ENCODE results near the gene CD58.
"Not testable (repeated sequence)": the region's sequence is repeated elsewhere in the genome, so short reads cannot be mapped to it uniquely, and the experiment has no call there.

CD58 gene

DNA sequence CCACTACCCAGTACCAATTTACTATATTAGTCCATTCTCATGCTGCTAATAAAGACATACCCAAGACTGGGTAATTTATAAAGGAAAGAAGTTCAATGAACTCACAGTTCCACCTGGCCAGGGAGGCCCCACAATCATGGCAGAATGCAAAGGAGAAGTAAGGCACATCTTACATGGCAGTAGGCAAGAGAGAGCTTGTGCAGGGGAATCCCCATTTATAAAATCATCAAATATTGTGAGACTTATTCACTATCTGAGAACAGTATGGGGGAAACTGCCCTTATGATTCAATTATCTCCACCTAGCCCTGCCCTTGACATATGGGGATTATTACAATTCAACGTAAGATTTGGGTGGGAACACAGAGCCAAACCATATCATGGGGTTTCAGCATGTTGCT is 6.4 kb downstream of the CD58 start:
- no peak for DNase-seq (ENCODE audit: low read depth)
- H3K4me3 ChIP-seq (ENCODE audit: control insufficient read depth, low read depth, low read length), result no peak overlapping the region

DNA sequence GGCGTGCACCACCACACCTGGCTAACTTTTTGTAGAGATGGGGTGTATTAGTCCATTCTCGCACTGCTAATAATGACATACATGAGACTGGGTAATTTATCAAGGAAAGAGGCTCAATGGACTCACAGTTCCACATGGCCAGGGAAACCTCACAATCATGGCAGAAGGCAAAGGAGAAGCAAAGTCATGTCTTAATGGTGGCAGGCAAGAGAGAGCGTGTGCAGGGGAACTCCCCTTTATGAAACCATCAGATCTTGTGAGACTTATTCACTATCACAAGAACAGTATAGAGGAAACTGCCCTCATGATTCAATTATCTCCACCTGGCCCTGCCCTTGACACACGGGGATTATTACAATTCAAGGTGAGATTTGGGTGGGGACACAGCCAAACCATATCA is 8.4 kb downstream of the CD58 start:
- H3K4me3 ChIP-seq (ENCODE audit: control insufficient read depth, low read depth, low read length); DNase-seq (ENCODE audit: low read depth): not testable (repeated sequence)

More for the DNA sequence above, 6.4 kb downstream of the CD58 start:
- TF ChIP-seq, protein P1, sequence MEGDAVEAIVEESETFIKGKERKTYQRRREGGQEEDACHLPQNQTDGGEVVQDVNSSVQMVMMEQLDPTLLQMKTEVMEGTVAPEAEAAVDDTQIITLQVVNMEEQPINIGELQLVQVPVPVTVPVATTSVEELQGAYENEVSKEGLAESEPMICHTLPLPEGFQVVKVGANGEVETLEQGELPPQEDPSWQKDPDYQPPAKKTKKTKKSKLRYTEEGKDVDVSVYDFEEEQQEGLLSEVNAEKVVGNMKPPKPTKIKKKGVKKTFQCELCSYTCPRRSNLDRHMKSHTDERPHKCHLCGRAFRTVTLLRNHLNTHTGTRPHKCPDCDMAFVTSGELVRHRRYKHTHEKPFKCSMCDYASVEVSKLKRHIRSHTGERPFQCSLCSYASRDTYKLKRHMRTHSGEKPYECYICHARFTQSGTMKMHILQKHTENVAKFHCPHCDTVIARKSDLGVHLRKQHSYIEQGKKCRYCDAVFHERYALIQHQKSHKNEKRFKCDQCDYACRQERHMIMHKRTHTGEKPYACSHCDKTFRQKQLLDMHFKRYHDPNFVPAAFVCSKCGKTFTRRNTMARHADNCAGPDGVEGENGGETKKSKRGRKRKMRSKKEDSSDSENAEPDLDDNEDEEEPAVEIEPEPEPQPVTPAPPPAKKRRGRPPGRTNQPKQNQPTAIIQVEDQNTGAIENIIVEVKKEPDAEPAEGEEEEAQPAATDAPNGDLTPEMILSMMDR (conservative IDR thresholded peaks at IDR 0.05; ENCODE audit: control insufficient read depth, insufficient read depth, low read depth, low read length), result no peak

DNA sequence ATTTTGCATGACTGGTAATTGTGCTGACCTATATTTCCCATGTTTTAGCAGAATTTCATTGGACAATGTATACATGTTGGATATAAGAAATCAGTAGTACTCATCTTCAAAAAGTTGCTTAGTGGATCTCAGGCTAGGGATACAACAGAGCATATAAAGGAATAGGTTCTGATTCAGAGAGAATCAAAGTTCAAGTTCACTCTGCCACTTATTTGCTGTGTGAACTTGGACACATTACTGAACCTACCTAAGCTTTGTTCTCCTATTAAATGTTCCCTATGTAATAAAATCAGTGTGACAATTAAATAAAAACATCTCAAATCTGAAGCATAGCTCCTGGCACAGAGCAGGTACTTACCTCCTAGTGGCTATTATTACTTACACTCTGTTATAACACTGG is 9.3 kb downstream of the CD58 start:
- TF ChIP-seq, protein P1 (conservative IDR thresholded peaks at IDR 0.05; ENCODE audit: control insufficient read depth, insufficient read depth, low read depth, low read length), result no peak
- no peak overlapping the region for H3K4me3 ChIP-seq (ENCODE audit: control insufficient read depth, low read depth, low read length)

DNA sequence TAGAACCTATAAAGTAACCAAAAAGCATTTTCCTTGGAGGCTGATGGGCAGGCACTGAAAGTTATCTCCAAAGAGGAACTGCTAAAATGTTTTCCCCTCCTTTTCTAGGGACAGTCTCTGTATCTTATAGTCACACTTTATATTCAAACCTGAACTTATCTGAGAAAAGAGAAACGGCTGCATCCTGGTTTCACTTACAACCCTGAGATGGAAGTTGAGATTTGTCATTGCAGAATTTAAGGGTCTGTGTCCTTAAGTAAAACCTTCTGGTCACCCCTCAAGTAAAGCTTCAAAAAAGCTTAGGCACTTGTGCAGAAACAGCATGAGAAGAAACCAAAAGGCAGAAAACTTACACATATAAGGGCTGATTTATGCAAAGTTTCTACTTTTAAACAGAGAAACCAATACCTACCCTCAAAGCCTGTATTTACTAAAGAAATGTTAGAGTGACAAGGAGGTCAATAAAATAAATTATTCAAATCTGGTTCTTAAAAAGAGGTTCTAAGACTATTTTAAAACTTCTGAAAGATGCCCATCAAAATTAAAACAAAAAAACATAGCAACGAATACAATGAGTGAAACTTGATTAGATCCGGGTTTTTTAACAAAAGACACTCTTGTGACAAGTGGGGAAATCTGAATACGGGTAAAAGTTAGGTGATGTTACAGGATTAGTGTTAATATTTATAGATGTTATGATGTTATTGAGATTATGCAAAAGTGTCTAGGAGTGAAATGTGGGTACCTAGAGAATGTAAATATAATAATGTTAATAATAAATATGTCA is 9.9 kb downstream of the CD58 start:
- no peak for DNase-seq (ENCODE audit: low read depth)
- TF ChIP-seq, protein P1 (conservative IDR thresholded peaks at IDR 0.05; ENCODE audit: control insufficient read depth, insufficient read depth, low read depth, low read length), result no peak
- no peak overlapping the region for H3K4me3 ChIP-seq (ENCODE audit: control insufficient read depth, low read depth, low read length)

More for the DNA sequence above, 9.3 kb downstream of the CD58 start:
- DNase-seq (ENCODE audit: low read depth), result no peak

DNA sequence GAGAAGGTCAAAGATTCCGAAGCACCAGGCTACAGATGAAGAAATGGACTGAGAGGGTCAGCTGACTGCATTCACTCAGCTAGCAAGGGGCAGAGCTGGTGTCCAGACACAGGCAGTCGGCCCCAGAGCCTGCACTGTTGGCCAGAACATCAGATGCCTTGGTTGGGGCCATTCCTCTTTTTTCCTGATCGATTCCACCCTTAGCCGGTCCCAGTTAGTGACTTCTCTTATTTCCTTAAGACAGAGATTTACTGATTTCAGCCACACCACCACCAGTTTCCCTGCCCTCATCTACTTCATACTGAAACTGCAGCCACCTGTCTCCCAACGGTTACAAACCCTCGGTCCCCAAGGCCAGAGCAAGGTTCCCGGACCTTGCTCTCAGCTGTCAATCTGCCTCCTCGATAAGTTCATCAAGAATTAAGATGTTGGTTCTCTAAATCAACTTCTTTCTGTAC is 11.5 kb downstream of the CD58 start:
- TF ChIP-seq, protein P1 (conservative IDR thresholded peaks at IDR 0.05; ENCODE audit: control insufficient read depth, insufficient read depth, low read depth, low read length), result no peak
- no peak for DNase-seq (ENCODE audit: low read depth)
- H3K4me3 ChIP-seq (ENCODE audit: control insufficient read depth, low read depth, low read length), result no peak overlapping the region

DNA sequence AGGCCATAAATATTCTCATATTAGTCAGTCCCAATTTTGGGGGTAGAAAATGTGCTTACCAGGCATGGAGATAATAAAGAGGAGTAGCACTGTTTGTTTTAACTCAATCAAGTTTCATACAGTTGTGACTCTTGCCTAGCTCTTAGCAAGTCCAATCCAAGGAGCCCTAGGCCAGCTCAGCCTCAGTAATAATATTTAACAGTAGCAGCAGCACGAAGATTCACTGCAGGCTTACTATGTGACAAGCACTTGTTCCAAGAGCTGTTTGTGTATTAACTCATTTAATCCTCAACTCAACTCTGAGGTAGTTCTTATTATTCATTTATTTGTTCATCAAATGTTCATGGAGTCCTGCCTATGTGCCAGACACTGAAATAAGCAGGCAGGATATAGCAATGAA is 12.3 kb downstream of the CD58 start:
- TF ChIP-seq, protein P1 (conservative IDR thresholded peaks at IDR 0.05; ENCODE audit: control insufficient read depth, insufficient read depth, low read depth, low read length), result no peak
- no peak for DNase-seq (ENCODE audit: low read depth)
- H3K4me3 ChIP-seq (ENCODE audit: control insufficient read depth, low read depth, low read length), result no peak overlapping the region

DNA sequence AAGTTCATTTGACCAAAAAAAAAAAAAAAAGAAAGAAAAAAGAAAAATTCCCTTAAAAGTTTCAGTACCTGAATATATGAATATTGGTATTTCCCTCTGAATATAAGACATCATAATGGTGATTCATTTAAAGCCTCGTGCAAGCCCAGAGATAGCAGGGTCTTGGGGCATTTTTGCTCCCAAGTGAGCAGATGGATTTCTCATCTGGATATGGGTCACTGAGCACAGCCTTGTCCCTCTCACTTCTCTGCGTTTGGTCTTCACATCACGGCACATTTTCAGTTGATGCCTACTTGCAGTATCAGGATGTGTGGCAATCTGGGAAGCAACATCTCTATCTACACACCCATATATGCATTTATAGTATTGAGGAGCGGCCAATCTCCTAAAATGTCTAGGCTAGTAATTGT is 12.7 kb downstream of the CD58 start:
- TF ChIP-seq, protein P1 (conservative IDR thresholded peaks at IDR 0.05; ENCODE audit: control insufficient read depth, insufficient read depth, low read depth, low read length), result no peak
- no peak for DNase-seq (ENCODE audit: low read depth)
- H3K4me3 ChIP-seq (ENCODE audit: control insufficient read depth, low read depth, low read length), result no peak overlapping the region
